ENCODE results near the gene EWSR1. TPM values are rescaled to one million over a fixed set of nuclear protein-coding genes. Genes with fewer than 3 reads are reported as not detected.
"Not testable (repeated sequence)": the region's sequence is repeated elsewhere in the genome, so short reads cannot be mapped to it uniquely, and the experiment has no call there.

The EWSR1 gene
- 100 to 1,000 TPM; 284 to 302 TPM for total RNA-seq

DNA sequence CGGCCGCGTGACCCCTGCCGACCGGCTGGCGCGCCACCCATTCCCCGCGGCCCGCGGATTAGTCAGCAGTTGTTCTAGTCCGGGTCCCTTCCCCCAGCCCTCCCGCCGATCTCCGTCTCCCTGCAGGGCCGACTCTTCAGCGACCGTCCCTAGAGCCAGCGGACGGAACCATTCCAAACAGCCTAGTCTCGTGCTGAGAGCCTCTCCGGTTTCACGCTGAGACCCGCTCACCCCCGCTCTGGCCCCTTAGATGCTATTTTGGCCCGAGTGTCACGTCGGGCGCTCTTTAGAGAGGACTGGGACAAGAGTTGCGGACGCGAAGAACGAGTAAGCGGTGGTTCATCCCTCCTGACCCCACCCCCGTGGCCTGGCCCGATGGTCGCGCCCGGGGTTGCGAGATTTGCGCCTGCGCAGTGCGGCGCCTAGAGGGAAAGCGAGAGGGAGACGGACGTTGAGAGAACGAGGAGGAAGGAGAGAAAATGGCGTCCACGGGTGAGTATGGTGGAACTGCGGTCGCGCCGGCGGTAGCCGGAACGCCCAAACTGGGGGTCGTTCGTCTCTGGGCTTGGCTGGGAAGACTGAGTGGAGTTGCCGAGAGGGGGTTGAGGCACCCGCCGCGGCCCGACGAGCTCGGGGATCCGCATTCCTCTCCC, at the start of gene EWSR1, which contains the start of gene RHBDD3:
TSS of gene EWSR1 (plus strand) at position 411 of the 653 bp plus-strand sequence. CDS start at position 480, 69 bp downstream.
TSS of gene RHBDD3 (minus strand) at position 124 of the 653 bp plus-strand sequence. CDS start 2,355 bp downstream, outside the sequence.
- Mint-ChIP-seq H3K4me1 (peaks cover 35% of the 10 kb centered on the region), H3K36me3 (peaks cover 35% of the 10 kb centered on the region), H3K27me3 (no peaks in the 10 kb centered on the region), H3K27ac (peak within 1 kb of the TSS; percentile 95), H3K4me3 (peak within 1 kb of the TSS; percentile 86), H3K9me3 (no peaks in the 10 kb centered on the region)
- ATAC-seq (ENCODE audit: low read depth) = peak; percentile 89
- DNase-seq = peak; percentile 100
- POLR2A ChIA-PET = interaction anchor here (0.6 to 2.6 kb wide), 7 partner anchors 36 to 502 kb away, joined by 3 to 11 read pairs (median 3); partner anchors contain the start of genes GAS2L1 and KREMEN1

DNA sequence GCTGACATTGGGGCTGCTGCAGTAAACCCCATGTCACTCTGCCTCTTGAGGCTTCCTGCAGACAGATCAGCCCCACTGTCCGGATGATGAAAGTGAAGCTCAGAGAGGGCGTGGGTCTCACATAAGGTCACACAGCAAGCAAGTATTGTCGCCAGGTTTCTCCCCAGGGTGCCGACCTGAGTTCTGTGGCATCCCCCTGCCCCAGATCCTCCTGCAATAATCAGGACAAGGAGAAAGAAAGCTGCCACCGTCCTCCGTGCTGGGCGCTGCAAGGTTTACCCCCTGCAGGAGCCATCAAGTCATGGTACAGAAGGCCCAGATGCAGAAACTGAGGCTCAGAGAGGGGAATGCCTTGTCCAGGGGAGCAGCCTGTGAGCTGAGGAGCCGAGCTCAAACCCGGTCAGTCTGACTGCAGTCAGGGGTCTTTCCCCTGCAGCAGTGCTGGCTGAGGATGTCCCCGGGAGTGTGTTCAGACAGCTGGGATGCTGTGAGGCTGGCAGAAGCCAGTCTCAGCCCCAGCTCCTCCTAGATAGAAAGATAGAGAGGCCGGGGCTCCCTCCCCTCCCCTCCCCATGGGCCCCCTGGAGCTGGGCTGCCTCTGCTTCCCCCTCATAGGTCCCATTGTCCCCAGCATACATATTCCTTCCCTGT, 49.2 kb upstream of the EWSR1 start:
- Mint-ChIP-seq H3K36me3 (no peaks in the 10 kb centered on the region), H3K4me3 (no peak overlapping the region), H3K9me3 (no peaks in the 10 kb centered on the region), H3K27me3 (no peaks in the 10 kb centered on the region), H3K4me1 (no peaks in the 10 kb centered on the region), H3K27ac (no peak overlapping the region)
- POLR2A ChIA-PET = no interaction called here
- DNase-seq (no peak), ATAC-seq (ENCODE audit: low read depth) (no peak)

DNA sequence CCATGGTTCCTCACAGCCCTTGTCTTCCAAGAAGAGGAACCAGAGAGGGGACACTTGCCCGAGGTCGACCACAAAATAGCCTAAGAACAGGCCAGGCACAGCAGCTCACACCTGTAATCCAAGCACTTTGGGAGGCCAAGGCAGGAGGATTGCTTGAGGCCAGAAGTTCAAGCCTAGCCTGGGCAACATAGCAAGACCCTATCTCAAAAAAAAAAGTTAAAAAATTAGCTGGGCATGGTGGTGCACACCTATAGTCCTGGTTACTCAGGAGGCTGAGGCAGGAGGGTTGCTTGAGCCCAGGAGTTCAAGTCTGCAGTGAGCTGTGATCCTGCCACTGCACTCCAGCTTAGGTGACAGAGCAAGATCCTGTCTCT, 48.7 kb upstream of the EWSR1 start:
- H3K36me3 Mint-ChIP-seq; ATAC-seq (ENCODE audit: low read depth); H3K27me3 Mint-ChIP-seq; H3K4me1 Mint-ChIP-seq; POLR2A ChIA-PET; H3K27ac Mint-ChIP-seq; H3K9me3 Mint-ChIP-seq; DNase-seq; H3K4me3 Mint-ChIP-seq: not testable (repeated sequence)

DNA sequence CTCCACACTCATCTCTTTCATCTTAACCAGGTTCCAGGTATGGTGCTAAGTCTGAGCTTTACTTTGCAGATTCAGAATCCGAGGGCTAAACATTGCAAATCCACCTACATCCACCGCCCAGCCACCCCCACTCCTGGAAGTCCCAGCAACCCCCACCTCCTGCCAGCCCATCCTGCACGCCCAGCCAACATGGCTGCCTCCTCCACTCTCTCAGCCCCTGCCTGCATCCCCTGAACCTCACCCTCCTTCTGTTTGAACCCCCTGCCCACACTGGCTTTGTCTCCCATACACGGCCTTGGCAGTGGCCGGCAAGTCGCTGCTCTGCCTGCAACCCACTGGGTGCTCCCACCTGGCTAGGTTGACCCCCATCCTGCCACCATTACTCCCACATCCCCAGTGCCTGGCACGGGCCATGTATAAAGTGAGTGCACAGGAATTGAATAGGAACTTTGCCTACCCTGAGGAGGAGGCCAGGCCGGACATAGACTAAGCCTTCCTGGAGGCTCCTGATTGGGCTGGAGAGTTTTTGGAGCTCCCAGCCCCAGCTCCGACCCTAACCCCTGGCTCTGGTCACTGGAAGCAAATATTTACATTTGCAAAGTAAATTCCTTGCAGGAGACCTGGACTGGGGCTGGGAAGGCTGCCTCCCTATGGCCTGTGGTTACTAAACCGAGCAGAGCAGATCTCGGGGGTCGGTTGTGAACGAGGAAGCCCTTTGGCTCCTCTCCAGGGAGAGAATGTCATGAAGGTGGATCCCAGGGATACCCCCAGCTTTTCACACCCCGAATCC, 48.0 kb upstream of the EWSR1 start:
- Mint-ChIP-seq H3K27me3 (no peaks in the 10 kb centered on the region), H3K9me3 (no peaks in the 10 kb centered on the region), H3K27ac (no peak overlapping the region), H3K4me1 (no peaks in the 10 kb centered on the region), H3K36me3 (no peaks in the 10 kb centered on the region), H3K4me3 (no peak overlapping the region)
- no peak for ATAC-seq (ENCODE audit: low read depth)
- no peak for DNase-seq
- POLR2A ChIA-PET = no interaction called here

- POLR2A ChIA-PET = interaction anchor here (0.5 kb wide), 1 partner anchor 21 kb away, joined by 4 read pairs; no protein-coding TSS in a partner anchor
- DNase-seq (no peak), ATAC-seq (ENCODE audit: low read depth) (no peak)
- H3K4me1 Mint-ChIP-seq = no peaks in the 10 kb centered on the region
- no peaks in the 10 kb centered on the region for H3K9me3 Mint-ChIP-seq
- peaks cover 5% of the 10 kb centered on the region for H3K27me3 Mint-ChIP-seq
- no peak overlapping the region for H3K4me3 Mint-ChIP-seq
- no peak overlapping the region for H3K27ac Mint-ChIP-seq
- no peaks in the 10 kb centered on the region for H3K36me3 Mint-ChIP-seq
Measured at GRCh38 chr22:29224121-29224858, 43.8 kb upstream of the EWSR1 start.

DNA sequence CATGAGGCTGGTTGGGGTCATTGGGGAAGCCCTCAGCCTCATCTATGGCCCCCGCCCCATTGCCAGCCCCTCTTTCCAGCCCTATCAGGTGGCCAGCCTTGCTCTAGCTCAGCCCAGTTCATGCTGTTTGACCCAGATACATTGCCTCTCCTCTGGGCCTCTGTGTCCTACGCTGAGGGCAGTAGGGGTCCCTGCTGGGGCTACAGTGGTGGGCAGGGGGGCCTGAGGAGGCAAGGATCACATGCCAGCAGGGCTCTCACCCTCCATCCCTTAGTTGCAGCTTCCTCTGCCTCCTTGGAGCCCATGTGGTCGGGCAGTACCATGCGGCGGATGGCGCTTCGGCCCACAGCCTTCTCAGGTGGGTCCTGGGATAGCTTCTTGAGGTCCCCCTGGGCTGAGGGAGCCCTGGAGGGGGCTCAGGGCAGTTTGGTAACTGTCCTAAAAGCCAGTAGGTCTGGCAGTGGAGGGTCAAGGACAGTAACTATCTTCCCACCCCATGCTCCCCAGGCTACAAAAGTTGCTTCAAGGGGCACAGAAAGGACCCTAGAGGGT, 43.1 kb upstream of the EWSR1 start:
- H3K4me3 Mint-ChIP-seq = no peak overlapping the region
- H3K27ac Mint-ChIP-seq = no peak overlapping the region
- ATAC-seq (ENCODE audit: low read depth) (no peak), DNase-seq (no peak)
- POLR2A ChIA-PET = interaction anchor here (0.5 kb wide), 2 partner anchors 22 to 221 kb away, joined by 3 to 4 read pairs; no protein-coding TSS in a partner anchor
- no peaks in the 10 kb centered on the region for H3K9me3 Mint-ChIP-seq
- peaks cover 5% of the 10 kb centered on the region for H3K27me3 Mint-ChIP-seq
- H3K36me3 Mint-ChIP-seq = no peaks in the 10 kb centered on the region
- H3K4me1 Mint-ChIP-seq = no peaks in the 10 kb centered on the region

GRCh38 chr22:29225422-29226090, 42.5 kb upstream of the EWSR1 start:
- no peaks in the 10 kb centered on the region for H3K9me3 Mint-ChIP-seq
- no peak overlapping the region for H3K4me3 Mint-ChIP-seq
- ATAC-seq (ENCODE audit: low read depth) (no peak), DNase-seq (no peak)
- no peaks in the 10 kb centered on the region for H3K4me1 Mint-ChIP-seq
- H3K27me3 Mint-ChIP-seq = peaks cover 5% of the 10 kb centered on the region
- POLR2A ChIA-PET = interaction anchor here (0.5 kb wide), 1 partner anchor 221 kb away, joined by 3 read pairs; no protein-coding TSS in a partner anchor
- H3K27ac Mint-ChIP-seq = no peak overlapping the region
- H3K36me3 Mint-ChIP-seq = no peaks in the 10 kb centered on the region

DNA sequence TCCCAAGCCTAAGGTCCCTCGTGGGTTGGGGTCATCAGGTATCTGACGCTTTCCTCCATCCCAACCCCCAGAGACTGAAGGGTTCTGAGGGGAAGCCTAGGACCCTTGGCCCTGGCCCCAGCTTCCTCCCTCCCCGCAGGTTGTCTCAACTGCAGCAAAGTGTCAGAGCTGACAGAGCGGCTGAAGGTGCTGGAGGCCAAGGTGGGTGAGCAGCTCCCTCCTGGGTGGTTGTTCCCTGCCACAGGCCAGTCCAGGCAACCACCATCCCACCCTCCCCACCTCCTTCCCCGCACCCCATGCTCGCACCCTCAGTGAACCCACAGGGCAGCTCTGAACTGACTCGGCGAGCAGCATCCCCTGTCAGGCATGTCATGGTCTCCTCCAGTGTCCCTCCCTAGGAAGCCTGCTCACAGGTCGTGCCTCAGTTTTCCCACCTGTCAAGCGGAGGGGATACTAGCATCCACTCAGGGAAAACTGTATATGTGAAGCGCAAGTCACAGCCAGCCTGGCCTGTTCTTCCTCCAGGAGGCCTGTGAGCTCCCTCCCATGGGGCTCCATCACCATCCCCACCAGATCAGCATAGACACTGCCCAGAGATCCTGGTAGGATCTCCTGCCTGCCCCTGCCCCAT, 41.6 kb upstream of the EWSR1 start:
- DNase-seq (no peak), ATAC-seq (ENCODE audit: low read depth) (no peak)
- H3K27me3 Mint-ChIP-seq = peaks cover 5% of the 10 kb centered on the region
- no peaks in the 10 kb centered on the region for H3K9me3 Mint-ChIP-seq
- no peak overlapping the region for H3K4me3 Mint-ChIP-seq
- no peak overlapping the region for H3K27ac Mint-ChIP-seq
- H3K4me1 Mint-ChIP-seq = no peaks in the 10 kb centered on the region
- no peaks in the 10 kb centered on the region for H3K36me3 Mint-ChIP-seq
- POLR2A ChIA-PET = no interaction called here

DNA sequence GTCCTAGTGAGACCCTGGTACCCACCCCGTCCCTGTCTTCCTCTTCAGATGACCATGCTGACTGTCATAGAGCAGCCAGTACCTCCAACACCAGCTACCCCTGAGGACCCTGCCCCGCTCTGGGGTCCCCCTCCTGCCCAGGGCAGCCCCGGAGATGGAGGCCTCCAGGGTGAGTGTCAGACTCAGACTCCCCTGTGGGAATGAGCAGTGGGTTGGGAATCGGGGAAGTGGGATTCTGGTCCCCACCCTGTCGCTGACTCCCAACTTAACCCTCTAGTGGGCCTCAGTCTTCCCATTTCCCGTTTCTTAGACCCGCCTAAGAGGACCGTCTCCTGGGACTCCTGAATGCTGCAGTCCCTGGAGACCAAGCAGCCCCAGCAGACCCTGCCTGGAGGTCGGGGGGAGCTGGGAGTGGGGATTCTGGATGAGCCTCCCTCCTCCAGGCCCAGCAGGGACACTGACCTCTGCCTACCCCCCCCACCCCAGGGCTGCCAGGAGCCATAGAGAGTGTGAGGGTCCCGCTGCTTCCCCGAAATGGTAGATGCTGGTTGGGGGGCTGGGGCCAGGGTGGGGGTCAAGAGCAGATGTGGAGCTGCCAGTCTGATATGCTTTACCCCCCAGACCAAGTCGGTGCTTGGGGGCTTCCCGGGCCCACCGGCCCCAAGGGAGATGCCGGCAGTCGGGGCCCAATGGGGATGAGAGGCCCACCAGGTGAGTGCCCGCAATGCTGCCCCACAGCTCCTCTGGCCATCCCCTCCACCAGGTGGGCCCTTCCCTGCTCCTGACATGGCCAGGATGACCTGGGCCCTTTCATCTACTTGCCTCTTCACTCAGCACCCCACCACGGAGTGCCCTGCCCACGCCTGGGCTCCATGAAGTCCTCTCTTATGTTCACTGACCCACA, 36.8 kb upstream of the EWSR1 start:
- H3K4me1 Mint-ChIP-seq = no peaks in the 10 kb centered on the region
- ATAC-seq (ENCODE audit: low read depth) (no peak), DNase-seq (no peak)
- H3K9me3 Mint-ChIP-seq = peaks cover 3% of the 10 kb centered on the region
- peak overlapping the region; percentile 5 for H3K27ac Mint-ChIP-seq
- POLR2A ChIA-PET = no interaction called here
- H3K4me3 Mint-ChIP-seq = no peak overlapping the region
- no peaks in the 10 kb centered on the region for H3K36me3 Mint-ChIP-seq
- peaks cover 9% of the 10 kb centered on the region for H3K27me3 Mint-ChIP-seq

- Mint-ChIP-seq H3K36me3 (no peaks in the 10 kb centered on the region), H3K4me1 (no peaks in the 10 kb centered on the region)
Measured at GRCh38 chr22:29231971-29232959, 35.8 kb upstream of the EWSR1 start.

More at GRCh38 chr22:29231971-29232959, 35.8 kb upstream of the EWSR1 start:
- H3K27ac Mint-ChIP-seq = no peak overlapping the region
- ATAC-seq (ENCODE audit: low read depth) = no peak
- POLR2A ChIA-PET = no interaction called here
- H3K9me3 Mint-ChIP-seq = peaks cover 3% of the 10 kb centered on the region
- peaks cover 4% of the 10 kb centered on the region for H3K27me3 Mint-ChIP-seq
- no peak overlapping the region for H3K4me3 Mint-ChIP-seq
- no peak for DNase-seq

All from activated naive CD8-positive, alpha-beta T cell treated with anti-CD3 and anti-CD28 coated beads, Interleukin-2, amount 10 ng/mL, durations not matched to agents 7 days and 5 days (primary cell).